GM18909 (cell line): ENCODE measurements around the gene FAM110C.
"Not testable (repeated sequence)": the region's sequence is repeated elsewhere in the genome, so short reads cannot be mapped to it uniquely, and the experiment has no call there.

Source experiments
- ATAC-seq: cut with Tn5 transposase; IDR thresholded peaks from one replicate; pipeline ENCODE4 v1.9.1; 2021; ENCODE audit warnings: mild to moderate bottlenecking; ENCODE audit not compliant: unreplicated experiment, poor library complexity

The FAM110C gene, protein sequence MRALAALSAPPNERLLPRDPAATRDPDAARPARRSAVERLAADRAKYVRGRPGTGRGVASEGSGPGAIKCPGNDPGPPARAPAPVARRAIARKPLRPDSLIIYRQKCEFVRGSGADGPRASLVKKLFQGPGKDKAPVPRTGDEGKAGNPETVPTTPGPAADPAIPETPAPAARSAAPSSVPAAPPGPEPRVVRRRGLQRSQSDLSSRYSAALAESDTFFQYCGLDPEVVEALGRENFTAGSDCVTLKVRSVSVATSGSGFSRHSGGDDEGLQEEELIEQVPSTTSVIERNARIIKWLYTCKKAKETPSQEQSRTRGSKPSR

GRCh38 chr2:46471-47345, at the start of gene FAM110C:
TSS of gene FAM110C (minus strand) at chr2:46505. CDS start at chr2:46385, 120 bp downstream.
- no peak for ATAC-seq

DNA sequence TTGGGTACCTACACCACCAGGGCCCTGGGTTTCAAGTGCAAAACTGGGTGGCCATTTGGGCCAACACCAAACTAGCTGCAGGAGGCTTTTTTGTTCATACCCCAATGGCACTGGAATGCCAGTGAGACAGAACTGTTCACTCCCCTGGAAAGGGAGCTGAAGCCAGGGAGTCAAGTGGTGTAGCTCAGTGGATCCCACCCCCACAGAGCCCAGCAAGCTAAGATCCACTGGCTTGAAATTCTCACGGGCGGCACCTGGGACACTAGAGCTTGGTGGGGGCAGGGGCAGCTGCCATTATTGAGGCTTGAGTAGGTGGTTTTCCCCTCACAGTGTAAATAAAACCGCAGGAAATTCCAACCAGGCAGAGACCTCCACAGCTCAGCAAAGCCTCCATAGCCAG, 46.0 kb upstream of the FAM110C start:
- ATAC-seq = no peak

- ATAC-seq = no peak
Observed at GRCh38 chr2:90645-91312, 44.5 kb upstream of the FAM110C start.

DNA sequence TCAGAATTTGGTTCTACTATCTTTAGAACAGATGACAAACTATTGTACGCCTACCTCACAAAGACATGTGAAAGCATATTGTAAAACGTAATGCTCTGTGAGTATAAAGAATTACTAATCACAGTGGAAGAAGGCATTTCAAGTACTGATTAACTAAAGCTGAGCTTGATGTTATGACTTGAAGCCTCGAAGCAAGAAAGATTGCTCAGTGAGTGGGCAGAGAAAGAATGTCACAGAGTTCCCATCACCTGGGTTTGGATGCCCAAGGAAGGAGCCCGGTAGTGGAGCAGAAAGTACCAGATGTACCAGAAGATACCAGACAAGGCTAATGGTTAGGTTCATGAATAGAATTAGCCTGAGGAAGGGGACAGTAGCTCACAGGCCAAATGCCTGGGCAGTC, 39.5 kb upstream of the FAM110C start:
- no peak for ATAC-seq

DNA sequence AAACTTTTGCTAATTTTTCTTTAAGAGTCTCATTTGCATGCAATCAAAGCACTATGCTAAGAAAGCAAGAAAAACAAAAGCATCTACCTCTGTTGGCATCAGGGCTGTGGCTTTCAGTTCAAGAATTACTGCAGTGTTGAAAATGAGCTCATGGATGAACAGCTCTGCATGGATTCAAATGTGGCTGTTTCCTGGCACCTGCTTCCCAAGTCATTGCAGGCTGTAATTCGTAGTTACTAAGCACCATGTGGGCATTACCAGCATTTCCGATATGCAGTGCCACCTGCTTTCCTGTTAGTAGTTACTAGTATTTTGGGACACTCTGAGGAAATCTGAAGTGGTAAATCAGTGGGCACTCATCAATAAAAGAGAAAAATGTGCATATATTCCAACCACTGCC, 37.8 kb upstream of the FAM110C start:
- ATAC-seq = no peak

GRCh38 chr2:80971-81736, 34.8 kb upstream of the FAM110C start:
- ATAC-seq = no peak

GRCh38 chr2:80378-80777, 34.1 kb upstream of the FAM110C start:
- no peak for ATAC-seq

- ATAC-seq = no peak
Observed at GRCh38 chr2:71309-72035, 25.2 kb upstream of the FAM110C start.

- no peak for ATAC-seq
Observed at GRCh38 chr2:69366-70344, 23.4 kb upstream of the FAM110C start.

- not testable (repeated sequence) for ATAC-seq
Observed at GRCh38 chr2:68637-69036, 22.3 kb upstream of the FAM110C start.

DNA sequence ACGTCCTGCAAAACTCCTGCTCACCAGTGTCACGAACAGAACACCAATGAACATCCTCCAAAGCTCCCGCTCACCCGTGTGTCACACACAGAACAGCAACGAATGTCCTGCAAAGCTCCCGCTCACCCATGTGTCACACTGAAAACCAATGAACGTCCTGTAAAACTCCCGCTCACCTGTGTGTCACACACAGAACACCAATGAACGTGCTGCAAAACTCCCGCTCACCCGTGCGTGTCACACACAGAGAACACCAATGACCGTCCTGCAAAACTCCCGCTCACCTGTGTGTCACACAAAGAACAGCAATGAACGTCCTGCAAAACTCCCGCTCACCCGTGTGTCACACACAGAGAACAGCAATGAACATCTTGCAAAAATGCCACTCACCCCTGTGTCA, 20.5 kb upstream of the FAM110C start:
- ATAC-seq = no peak

DNA sequence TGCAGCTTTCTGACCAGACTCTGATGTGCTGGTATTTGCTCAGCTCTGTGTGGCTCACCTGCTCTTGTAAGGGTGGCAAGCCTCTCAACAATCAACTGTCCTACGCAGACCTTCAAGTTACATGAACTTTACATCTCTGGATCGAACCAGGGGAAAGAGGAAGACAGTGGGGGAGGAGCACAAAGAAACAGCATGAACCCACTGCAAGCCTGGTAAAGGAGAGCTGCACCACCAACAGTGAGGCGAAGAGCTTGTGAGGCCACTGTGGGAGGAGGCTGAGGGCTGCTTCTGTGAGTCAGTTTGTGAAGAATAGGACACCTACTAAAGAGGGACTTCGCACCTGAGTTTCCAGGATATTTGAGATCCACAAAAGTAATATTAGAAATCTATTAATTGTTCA, 18.8 kb upstream of the FAM110C start:
- no peak for ATAC-seq

- no peak for ATAC-seq
Observed at GRCh38 chr2:55587-56448, 9.5 kb upstream of the FAM110C start.

- ATAC-seq = no peak
Observed at GRCh38 chr2:51613-52012, 5.3 kb upstream of the FAM110C start.

- no peak for ATAC-seq
Observed at GRCh38 chr2:47737-48136, 1.4 kb upstream of the FAM110C start.

- no peak for ATAC-seq
Observed at GRCh38 chr2:47346-47725, 1.0 kb upstream of the FAM110C start.

- no peak for ATAC-seq
Observed at GRCh38 chr2:46131-46470, 204 bp downstream of the FAM110C start.
